ENCODE measurements around the gene NPY. TPM values are rescaled to one million over a fixed set of nuclear protein-coding genes. Genes with fewer than 3 reads are reported as not detected.

Gene NPY
- total and polyA plus RNA-seq, 10 of the 15 experiments (the other 5 are each of a cell fraction or from before 2014, with no cell fraction given) = not detected

GRCh38 chr7:24337180-24337579, 53.2 kb downstream of the NPY start:
- POLR2A ChIA-PET = no interaction called here
- H3K27ac ChIP-seq (ENCODE audit: control insufficient read depth, insufficient read depth) = no peak overlapping the region
- no peak overlapping the region for H2AFZ ChIP-seq (ENCODE audit: control insufficient read depth, low read depth, low read length)
- H3K4me1 ChIP-seq (ENCODE audit: control insufficient read depth, insufficient read depth, low read length) = no peaks in the 10 kb centered on the region
- RAD21 ChIA-PET (ENCODE audit: unreplicated experiment) = no interaction called here
- no peaks in the 10 kb centered on the region for H3K27me3 ChIP-seq (replicated peaks in 1 of 2; ENCODE audit: control insufficient read depth in 2 of 2, insufficient read depth in 2 of 2, low read length in 1 of 2)
- no peaks in the 10 kb centered on the region for H3K9me3 ChIP-seq (replicated peaks; ENCODE audit: control insufficient read depth, insufficient read depth, low read length)
- DNase-seq (ENCODE audit: low read depth, low spot score) (no peak), FAIRE-seq (no peak), ATAC-seq (no peak)
- WGBS (ENCODE audit: insufficient coverage, insufficient replicate concordance, low lambda C conversion rate, missing lambda C conversion rate) = 98% methylated on average over 6 of the region's 6 CpGs
- H4K20me1 ChIP-seq (ENCODE audit: control insufficient read depth, insufficient read depth) = no peaks in the 10 kb centered on the region
- in situ Hi-C loops (cut with MboI) = no loop called here
- CTCF ChIA-PET = no interaction called here
- no peaks in the 10 kb centered on the region for H3K36me3 ChIP-seq (ENCODE audit: control insufficient read depth in 2 of 2, insufficient read depth in 2 of 2, low read length in 1 of 2)
- no peak overlapping the region for H3K9ac ChIP-seq (ENCODE audit: control insufficient read depth, insufficient read depth, low read length)
- no peak overlapping the region for H3K4me2 ChIP-seq (ENCODE audit: control insufficient read depth, insufficient read depth)
- no peaks in the 10 kb centered on the region for H3K79me2 ChIP-seq (ENCODE audit: control insufficient read depth, insufficient read depth, low read length)
- intact Hi-C loops (cut with micrococcal nuclease; ENCODE audit: unreplicated experiment) = no loop called here
- SMC1A ChIA-PET (ENCODE audit: uncharacterized antibody, unreplicated experiment) = interaction anchor here (2.4 kb wide), 1 partner anchor 12 kb away, joined by 10 read pairs; no protein-coding TSS in a partner anchor
- H3K4me3 ChIP-seq = no peak overlapping the region
- no TSS peak for BruUV-seq (replicated peaks)
- TF ChIP-seq ZNF384 (IDR thresholded peaks at IDR 0.05; ENCODE audit: borderline replicate concordance, low read depth, low read length) (no peak), BMI1 (IDR thresholded peaks at IDR 0.05; ENCODE audit: borderline replicate concordance) (no peak), BCLAF1 (IDR thresholded peaks at IDR 0.05) (no peak), E2F4 (IDR thresholded peaks at IDR 0.05; ENCODE audit: low read depth, low read length) (no peak), IKZF1 (conservative IDR thresholded peaks at IDR 0.05) (no peak), BACH1 (IDR thresholded peaks at IDR 0.05; ENCODE audit: borderline replicate concordance) (no peak), HDAC6 (IDR thresholded peaks at IDR 0.05; ENCODE audit: unreplicated experiment) (no peak), SREBF1 (IDR thresholded peaks at IDR 0.05; ENCODE audit: low read length) (no peak), NFIC (IDR thresholded peaks at IDR 0.05; ENCODE audit: low read depth, low read length) (no peak), RAD21 (IDR thresholded peaks at IDR 0.05; ENCODE audit: insufficient read depth, low read depth, low read length) (no peak)
- TF ChIP-seq, protein P1, sequence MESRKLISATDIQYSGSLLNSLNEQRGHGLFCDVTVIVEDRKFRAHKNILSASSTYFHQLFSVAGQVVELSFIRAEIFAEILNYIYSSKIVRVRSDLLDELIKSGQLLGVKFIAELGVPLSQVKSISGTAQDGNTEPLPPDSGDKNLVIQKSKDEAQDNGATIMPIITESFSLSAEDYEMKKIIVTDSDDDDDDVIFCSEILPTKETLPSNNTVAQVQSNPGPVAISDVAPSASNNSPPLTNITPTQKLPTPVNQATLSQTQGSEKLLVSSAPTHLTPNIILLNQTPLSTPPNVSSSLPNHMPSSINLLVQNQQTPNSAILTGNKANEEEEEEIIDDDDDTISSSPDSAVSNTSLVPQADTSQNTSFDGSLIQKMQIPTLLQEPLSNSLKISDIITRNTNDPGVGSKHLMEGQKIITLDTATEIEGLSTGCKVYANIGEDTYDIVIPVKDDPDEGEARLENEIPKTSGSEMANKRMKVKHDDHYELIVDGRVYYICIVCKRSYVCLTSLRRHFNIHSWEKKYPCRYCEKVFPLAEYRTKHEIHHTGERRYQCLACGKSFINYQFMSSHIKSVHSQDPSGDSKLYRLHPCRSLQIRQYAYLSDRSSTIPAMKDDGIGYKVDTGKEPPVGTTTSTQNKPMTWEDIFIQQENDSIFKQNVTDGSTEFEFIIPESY (IDR thresholded peaks at IDR 0.05) = no peak
- TF ChIP-seq, protein P2, sequence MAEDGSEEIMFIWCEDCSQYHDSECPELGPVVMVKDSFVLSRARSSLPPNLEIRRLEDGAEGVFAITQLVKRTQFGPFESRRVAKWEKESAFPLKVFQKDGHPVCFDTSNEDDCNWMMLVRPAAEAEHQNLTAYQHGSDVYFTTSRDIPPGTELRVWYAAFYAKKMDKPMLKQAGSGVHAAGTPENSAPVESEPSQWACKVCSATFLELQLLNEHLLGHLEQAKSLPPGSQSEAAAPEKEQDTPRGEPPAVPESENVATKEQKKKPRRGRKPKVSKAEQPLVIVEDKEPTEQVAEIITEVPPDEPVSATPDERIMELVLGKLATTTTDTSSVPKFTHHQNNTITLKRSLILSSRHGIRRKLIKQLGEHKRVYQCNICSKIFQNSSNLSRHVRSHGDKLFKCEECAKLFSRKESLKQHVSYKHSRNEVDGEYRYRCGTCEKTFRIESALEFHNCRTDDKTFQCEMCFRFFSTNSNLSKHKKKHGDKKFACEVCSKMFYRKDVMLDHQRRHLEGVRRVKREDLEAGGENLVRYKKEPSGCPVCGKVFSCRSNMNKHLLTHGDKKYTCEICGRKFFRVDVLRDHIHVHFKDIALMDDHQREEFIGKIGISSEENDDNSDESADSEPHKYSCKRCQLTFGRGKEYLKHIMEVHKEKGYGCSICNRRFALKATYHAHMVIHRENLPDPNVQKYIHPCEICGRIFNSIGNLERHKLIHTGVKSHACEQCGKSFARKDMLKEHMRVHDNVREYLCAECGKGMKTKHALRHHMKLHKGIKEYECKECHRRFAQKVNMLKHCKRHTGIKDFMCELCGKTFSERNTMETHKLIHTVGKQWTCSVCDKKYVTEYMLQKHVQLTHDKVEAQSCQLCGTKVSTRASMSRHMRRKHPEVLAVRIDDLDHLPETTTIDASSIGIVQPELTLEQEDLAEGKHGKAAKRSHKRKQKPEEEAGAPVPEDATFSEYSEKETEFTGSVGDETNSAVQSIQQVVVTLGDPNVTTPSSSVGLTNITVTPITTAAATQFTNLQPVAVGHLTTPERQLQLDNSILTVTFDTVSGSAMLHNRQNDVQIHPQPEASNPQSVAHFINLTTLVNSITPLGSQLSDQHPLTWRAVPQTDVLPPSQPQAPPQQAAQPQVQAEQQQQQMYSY (CRISPR knock-in tag; IDR thresholded peaks at IDR 0.05) = no peak

All from GM12878 (cell line).